CD4-positive, alpha-beta T cell treated with Interleukin-17A for 1 hour (primary cell): ENCODE measurements around the gene ZNF154.

Experiments used
- DNase-seq: peaks from one replicate; pipeline ENCODE4 v3.0.0-alpha.2; 2020

Gene ZNF154

GRCh38 chr19:57672466-57672865 lies 36.5 kb downstream of the ZNF154 start:
- no peak for DNase-seq

GRCh38 chr19:57671124-57671895 lies 37.7 kb downstream of the ZNF154 start:
- DNase-seq, result no peak

- no peak for DNase-seq
Measured at GRCh38 chr19:57668635-57669034, 40.4 kb downstream of the ZNF154 start, which contains the start of gene ZSCAN4. ZSCAN4 (plus strand) TSS chr19:57668935; CDS start chr19:57676146, 7,211 bp downstream.

GRCh38 chr19:57667228-57667627 lies 41.8 kb downstream of the ZNF154 start:
- no peak for DNase-seq

- no peak for DNase-seq
Measured at GRCh38 chr19:57665261-57665806, 43.7 kb downstream of the ZNF154 start.

- no peak for DNase-seq
Measured at GRCh38 chr19:57664269-57665127, 44.5 kb downstream of the ZNF154 start.

- no peak for DNase-seq
Measured at GRCh38 chr19:57656346-57656745, 52.7 kb downstream of the ZNF154 start.

- no peak for DNase-seq
Measured at GRCh38 chr19:57655443-57655842, 53.6 kb downstream of the ZNF154 start.

- no peak for DNase-seq
Measured at GRCh38 chr19:57653689-57654088, 55.3 kb downstream of the ZNF154 start.

GRCh38 chr19:57651654-57651996 lies 57.4 kb downstream of the ZNF154 start:
- no peak for DNase-seq

- no peak for DNase-seq
Measured at GRCh38 chr19:57648331-57649003, 60.5 kb downstream of the ZNF154 start.
